Left kidney (tissue), 2 donors: Measurements from ENCODE around the gene EFEMP2. TPM values are rescaled to one million over a fixed set of nuclear protein-coding genes. Genes with fewer than 3 reads are reported as not detected.
A peak's percentile ranks its signal among the peaks of the same experiment; 100 is the strongest.
"Not testable (repeated sequence)": the region's sequence is repeated elsewhere in the genome, so short reads cannot be mapped to it uniquely, and the experiment has no call there.

Source experiments
- DNase-seq: peaks from one replicate; pipeline ENCODE4 v3.0.0-alpha.2; 2013
- polyA plus RNA-seq: library from polyadenylated mRNA; unstranded; fragments of 120-200 nt; gene quantifications from one replicate; pipeline ENCODE4 v1.2.1, GENCODE V29; 2013; ENCODE audit not compliant: insufficient read length

Gene EFEMP2
- polyA plus RNA-seq, 1 donor, result 102 TPM

- DNase-seq, result not testable (repeated sequence)
Observed at GRCh38 chr11:65832231-65832630, 40.4 kb downstream of the EFEMP2 start.

- no peak for DNase-seq
Observed at GRCh38 chr11:65829459-65829858, 43.1 kb downstream of the EFEMP2 start.

GRCh38 chr11:65826984-65827735 is 45.4 kb downstream of the EFEMP2 start:
- no peak for DNase-seq

- no peak for DNase-seq
Observed at GRCh38 chr11:65822776-65823528, 49.6 kb downstream of the EFEMP2 start.

GRCh38 chr11:65821107-65821506 is 51.5 kb downstream of the EFEMP2 start:
- DNase-seq, result no peak

- peak; percentile 87 for DNase-seq
Observed at GRCh38 chr11:65817835-65818680, 54.5 kb downstream of the EFEMP2 start.

- peak; percentile 33 for DNase-seq
Observed at GRCh38 chr11:65817312-65817834, 55.2 kb downstream of the EFEMP2 start.

GRCh38 chr11:65816696-65817095 is 55.9 kb downstream of the EFEMP2 start:
- no peak for DNase-seq

Other genes with a start within 250 kb of the EFEMP2 start
- gene SIPA1, start 234.7 kb downstream of the EFEMP2 start, polyA plus RNA-seq, result 22.4 TPM
- gene RELA, start 209.9 kb downstream of the EFEMP2 start, polyA plus RNA-seq, result 49.6 TPM
- 71.7 TPM for gene KAT5, start 160.5 kb downstream of the EFEMP2 start, polyA plus RNA-seq
- gene RNASEH2C, start 152.0 kb downstream of the EFEMP2 start, polyA plus RNA-seq, result 39.0 TPM
- gene AP5B1, start 91.8 kb downstream of the EFEMP2 start, polyA plus RNA-seq, result 7.6 TPM
- 11.0 TPM for gene OVOL1, start 85.7 kb downstream of the EFEMP2 start, polyA plus RNA-seq
- gene SNX32, start 38.8 kb downstream of the EFEMP2 start, polyA plus RNA-seq, result 2.6 TPM
- 688 TPM for gene CFL1, start 14.6 kb downstream of the EFEMP2 start, polyA plus RNA-seq
- 48.3 TPM for gene MUS81, start 12.4 kb downstream of the EFEMP2 start, polyA plus RNA-seq
- 1.4 TPM for gene CTSW, start 7.0 kb upstream of the EFEMP2 start, polyA plus RNA-seq
- 96.0 TPM for gene FIBP, start 15.7 kb upstream of the EFEMP2 start, polyA plus RNA-seq
- 5.0 TPM for gene CCDC85B, start 17.9 kb upstream of the EFEMP2 start, polyA plus RNA-seq
- not detected for gene FOSL1, start 27.6 kb upstream of the EFEMP2 start, polyA plus RNA-seq
- gene C11orf68, start 46.3 kb upstream of the EFEMP2 start, polyA plus RNA-seq, result 30.6 TPM
- gene DRAP1, start 46.6 kb upstream of the EFEMP2 start, polyA plus RNA-seq, result 65.8 TPM
- gene TSGA10IP, start 72.7 kb upstream of the EFEMP2 start, polyA plus RNA-seq, result 0.23 TPM
- gene SART1, start 88.9 kb upstream of the EFEMP2 start, polyA plus RNA-seq, result 48.6 TPM
- 31.7 TPM for gene EIF1AD, start 129.4 kb upstream of the EFEMP2 start, polyA plus RNA-seq
- 233 TPM for gene BANF1, start 129.7 kb upstream of the EFEMP2 start, polyA plus RNA-seq
- not detected for gene CST6, start 139.2 kb upstream of the EFEMP2 start, polyA plus RNA-seq
- not detected for gene CATSPER1, start 153.7 kb upstream of the EFEMP2 start, polyA plus RNA-seq
- gene GAL3ST3, start 176.4 kb upstream of the EFEMP2 start, polyA plus RNA-seq, result 3.8 TPM
- 260 TPM for gene SF3B2, start 179.6 kb upstream of the EFEMP2 start, polyA plus RNA-seq
- gene PACS1, start 197.5 kb upstream of the EFEMP2 start, polyA plus RNA-seq, result 61.5 TPM